ENCODE measurements around the gene USP54.

USP54 gene

DNA sequence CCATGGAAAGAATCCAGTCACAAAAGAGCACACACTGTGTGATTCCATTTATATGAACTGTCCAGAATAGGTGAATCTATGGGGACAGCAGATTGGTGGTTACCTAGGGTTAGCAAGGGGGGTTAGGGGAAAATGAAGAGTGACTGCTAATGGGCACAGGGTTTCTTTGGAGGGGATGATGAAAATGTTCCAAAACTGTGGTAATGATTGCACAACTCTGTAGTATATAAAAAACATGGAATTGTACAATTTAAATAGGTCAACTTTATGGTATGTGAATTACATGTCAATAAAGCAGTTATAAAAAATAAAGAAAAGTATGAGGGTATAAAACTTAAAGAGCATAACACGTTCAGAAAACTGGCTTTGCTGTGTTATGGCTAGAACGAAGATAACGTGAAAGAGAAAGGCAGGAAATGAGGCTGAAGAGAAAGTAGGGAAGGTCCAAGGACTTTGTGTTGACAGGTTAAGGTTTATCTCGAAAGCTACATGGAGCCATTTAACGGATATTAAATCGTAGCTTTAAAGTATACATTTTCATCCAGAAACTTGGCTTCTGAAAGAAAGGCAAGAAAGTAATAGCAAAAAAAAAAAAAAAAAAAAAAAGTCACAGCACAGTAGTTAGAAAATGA is 131.3 kb downstream of the USP54 start:
- DNase-seq, result no peak

- DNase-seq, result no peak
Observed at GRCh38 chr10:73456187-73456890, 134.8 kb downstream of the USP54 start.

- DNase-seq, result no peak
Observed at GRCh38 chr10:73449113-73449512, 142.0 kb downstream of the USP54 start.

- DNase-seq, result no peak
Observed at GRCh38 chr10:73448384-73448783, 142.8 kb downstream of the USP54 start.
